RKO (cell line): ENCODE results near the gene CMC4.

ENCODE experiments used
- DNase-seq: peaks from one replicate; pipeline ENCODE4 v3.0.0-alpha.2; 2016; ENCODE audit warnings: low spot score

Gene CMC4

GRCh38 chrX:155053656-155054055, 17.3 kb downstream of the CMC4 start:
- no peak for DNase-seq

- DNase-seq = no peak
These were observed 18.0 kb downstream of the CMC4 start for GRCh38 chrX:155052738-155053498.

GRCh38 chrX:155048977-155049619, 21.8 kb downstream of the CMC4 start:
- DNase-seq = peak; percentile 30

GRCh38 chrX:155046811-155047528, 24.0 kb downstream of the CMC4 start:
- no peak for DNase-seq

GRCh38 chrX:155046129-155046810, 24.7 kb downstream of the CMC4 start:
- no peak for DNase-seq

GRCh38 chrX:155035688-155036087, 35.2 kb downstream of the CMC4 start:
- no peak for DNase-seq

GRCh38 chrX:155031657-155032056, 39.3 kb downstream of the CMC4 start:
- DNase-seq = no peak

GRCh38 chrX:155028877-155029291, 42.1 kb downstream of the CMC4 start:
- peak; percentile 42 for DNase-seq

- no peak for DNase-seq
These were observed 42.8 kb downstream of the CMC4 start for GRCh38 chrX:155028129-155028528.

- DNase-seq = peak; percentile 78
These were observed 43.3 kb downstream of the CMC4 start for GRCh38 chrX:155027509-155028066.

- peak; percentile 89 for DNase-seq
These were observed 44.0 kb downstream of the CMC4 start, which contains the start of gene FUNDC2 for GRCh38 chrX:155026727-155027508. Gene FUNDC2, plus strand, starts transcription at chrX:155026844. Its CDS starts 95 bp downstream, at chrX:155026939.

GRCh38 chrX:155026420-155026726, 44.6 kb downstream of the CMC4 start:
- DNase-seq = no peak

- no peak for DNase-seq
These were observed 46.8 kb downstream of the CMC4 start for GRCh38 chrX:155023907-155024833.

- DNase-seq = no peak
These were observed 48.4 kb downstream of the CMC4 start, which contains the start of gene F8 for GRCh38 chrX:155022585-155022984. Gene F8, minus strand, starts transcription at chrX:155022723. Its CDS starts 171 bp downstream, at chrX:155022552.

- no peak for DNase-seq
These were observed 50.3 kb downstream of the CMC4 start for GRCh38 chrX:155020591-155020990.
